Loucy (cell line): ENCODE measurements around the gene NOC2L.

Experiments used
- CTCF ChIP-seq: fragments of 200-600 bp; sonication (generic); conservative IDR thresholded peaks from 2 replicates; pipeline ENCODE4 v1.5.1; 2014; ENCODE audit warnings: mild to moderate bottlenecking, antibody characterized with exemption, low read length
- EZH2phosphoT487 ChIP-seq: fragments of 200-600 bp; IDR thresholded peaks from 2 replicates; pipeline ENCODE4 v1.6.1; 2018; ENCODE audit warnings: antibody characterized with exemption, mild to moderate bottlenecking, moderate library complexity, borderline replicate concordance

GRCh38 chr1:1005774-1006304 lies 46.8 kb upstream of the NOC2L start:
- TF ChIP-seq CTCF (no peak), EZH2phosphoT487 (no peak)
